WI38 (cell line): ENCODE measurements around the gene FZD1.

Experiments used
- H3K4me3 ChIP-seq: 2 replicates; pipeline ENCODE4 v1.5.1; 2011; ENCODE audit warnings: low read depth, mild to moderate bottlenecking, control low read depth, low read length
- TF ChIP-seq, protein P1 (sequence below): IDR thresholded peaks from 2 replicates; pipeline ENCODE4 v1.5.1; 2012; ENCODE audit warnings: low read depth, mild to moderate bottlenecking, control low read depth, low read length

Gene FZD1

DNA sequence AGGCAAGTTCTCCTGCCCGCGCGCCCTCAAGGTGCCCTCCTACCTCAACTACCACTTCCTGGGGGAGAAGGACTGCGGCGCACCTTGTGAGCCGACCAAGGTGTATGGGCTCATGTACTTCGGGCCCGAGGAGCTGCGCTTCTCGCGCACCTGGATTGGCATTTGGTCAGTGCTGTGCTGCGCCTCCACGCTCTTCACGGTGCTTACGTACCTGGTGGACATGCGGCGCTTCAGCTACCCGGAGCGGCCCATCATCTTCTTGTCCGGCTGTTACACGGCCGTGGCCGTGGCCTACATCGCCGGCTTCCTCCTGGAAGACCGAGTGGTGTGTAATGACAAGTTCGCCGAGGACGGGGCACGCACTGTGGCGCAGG lies 1.4 kb downstream of the FZD1 start:
- TF ChIP-seq, protein P1, sequence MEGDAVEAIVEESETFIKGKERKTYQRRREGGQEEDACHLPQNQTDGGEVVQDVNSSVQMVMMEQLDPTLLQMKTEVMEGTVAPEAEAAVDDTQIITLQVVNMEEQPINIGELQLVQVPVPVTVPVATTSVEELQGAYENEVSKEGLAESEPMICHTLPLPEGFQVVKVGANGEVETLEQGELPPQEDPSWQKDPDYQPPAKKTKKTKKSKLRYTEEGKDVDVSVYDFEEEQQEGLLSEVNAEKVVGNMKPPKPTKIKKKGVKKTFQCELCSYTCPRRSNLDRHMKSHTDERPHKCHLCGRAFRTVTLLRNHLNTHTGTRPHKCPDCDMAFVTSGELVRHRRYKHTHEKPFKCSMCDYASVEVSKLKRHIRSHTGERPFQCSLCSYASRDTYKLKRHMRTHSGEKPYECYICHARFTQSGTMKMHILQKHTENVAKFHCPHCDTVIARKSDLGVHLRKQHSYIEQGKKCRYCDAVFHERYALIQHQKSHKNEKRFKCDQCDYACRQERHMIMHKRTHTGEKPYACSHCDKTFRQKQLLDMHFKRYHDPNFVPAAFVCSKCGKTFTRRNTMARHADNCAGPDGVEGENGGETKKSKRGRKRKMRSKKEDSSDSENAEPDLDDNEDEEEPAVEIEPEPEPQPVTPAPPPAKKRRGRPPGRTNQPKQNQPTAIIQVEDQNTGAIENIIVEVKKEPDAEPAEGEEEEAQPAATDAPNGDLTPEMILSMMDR = no peak
- H3K4me3 ChIP-seq = peak overlapping the region; percentile 73

DNA sequence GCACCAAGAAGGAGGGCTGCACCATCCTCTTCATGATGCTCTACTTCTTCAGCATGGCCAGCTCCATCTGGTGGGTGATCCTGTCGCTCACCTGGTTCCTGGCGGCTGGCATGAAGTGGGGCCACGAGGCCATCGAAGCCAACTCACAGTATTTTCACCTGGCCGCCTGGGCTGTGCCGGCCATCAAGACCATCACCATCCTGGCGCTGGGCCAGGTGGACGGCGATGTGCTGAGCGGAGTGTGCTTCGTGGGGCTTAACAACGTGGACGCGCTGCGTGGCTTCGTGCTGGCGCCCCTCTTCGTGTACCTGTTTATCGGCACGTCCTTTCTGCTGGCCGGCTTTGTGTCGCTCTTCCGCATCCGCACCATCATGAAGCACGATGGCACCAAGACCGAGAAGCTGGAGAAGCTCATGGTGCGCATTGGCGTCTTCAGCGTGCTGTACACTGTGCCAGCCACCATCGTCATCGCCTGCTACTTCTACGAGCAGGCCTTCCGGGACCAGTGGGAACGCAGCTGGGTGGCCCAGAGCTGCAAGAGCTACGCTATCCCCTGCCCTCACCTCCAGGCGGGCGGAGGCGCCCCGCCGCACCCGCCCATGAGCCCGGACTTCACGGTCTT lies 1.9 kb downstream of the FZD1 start:
- peak overlapping the region; percentile 73 for H3K4me3 ChIP-seq
- TF ChIP-seq, protein P1 = no peak

DNA sequence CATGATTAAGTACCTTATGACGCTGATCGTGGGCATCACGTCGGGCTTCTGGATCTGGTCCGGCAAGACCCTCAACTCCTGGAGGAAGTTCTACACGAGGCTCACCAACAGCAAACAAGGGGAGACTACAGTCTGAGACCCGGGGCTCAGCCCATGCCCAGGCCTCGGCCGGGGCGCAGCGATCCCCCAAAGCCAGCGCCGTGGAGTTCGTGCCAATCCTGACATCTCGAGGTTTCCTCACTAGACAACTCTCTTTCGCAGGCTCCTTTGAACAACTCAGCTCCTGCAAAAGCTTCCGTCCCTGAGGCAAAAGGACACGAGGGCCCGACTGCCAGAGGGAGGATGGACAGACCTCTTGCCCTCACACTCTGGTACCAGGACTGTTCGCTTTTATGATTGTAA lies 2.5 kb downstream of the FZD1 start:
- TF ChIP-seq, protein P1 = no peak
- H3K4me3 ChIP-seq = peak overlapping the region; percentile 73

DNA sequence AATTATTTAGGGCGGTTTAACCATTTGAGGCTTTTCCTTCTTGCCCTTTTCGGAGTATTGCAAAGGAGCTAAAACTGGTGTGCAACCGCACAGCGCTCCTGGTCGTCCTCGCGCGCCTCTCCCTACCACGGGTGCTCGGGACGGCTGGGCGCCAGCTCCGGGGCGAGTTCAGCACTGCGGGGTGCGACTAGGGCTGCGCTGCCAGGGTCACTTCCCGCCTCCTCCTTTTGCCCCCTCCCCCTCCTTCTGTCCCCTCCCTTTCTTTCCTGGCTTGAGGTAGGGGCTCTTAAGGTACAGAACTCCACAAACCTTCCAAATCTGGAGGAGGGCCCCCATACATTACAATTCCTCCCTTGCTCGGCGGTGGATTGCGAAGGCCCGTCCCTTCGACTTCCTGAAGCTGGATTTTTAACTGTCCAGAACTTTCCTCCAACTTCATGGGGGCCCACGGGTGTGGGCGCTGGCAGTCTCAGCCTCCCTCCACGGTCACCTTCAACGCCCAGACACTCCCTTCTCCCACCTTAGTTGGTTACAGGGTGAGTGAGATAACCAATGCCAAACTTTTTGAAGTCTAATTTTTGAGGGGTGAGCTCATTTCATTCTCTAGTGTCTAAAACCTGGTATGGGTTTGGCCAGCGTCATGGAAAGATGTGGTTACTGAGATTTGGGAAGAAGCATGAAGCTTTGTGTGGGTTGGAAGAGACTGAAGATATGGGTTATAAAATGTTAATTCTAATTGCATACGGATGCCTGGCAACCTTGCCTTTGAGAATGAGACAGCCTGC lies 3.1 kb downstream of the FZD1 start:
- TF ChIP-seq, protein P1 = no peak
- H3K4me3 ChIP-seq = peak overlapping the region; percentile 73

DNA sequence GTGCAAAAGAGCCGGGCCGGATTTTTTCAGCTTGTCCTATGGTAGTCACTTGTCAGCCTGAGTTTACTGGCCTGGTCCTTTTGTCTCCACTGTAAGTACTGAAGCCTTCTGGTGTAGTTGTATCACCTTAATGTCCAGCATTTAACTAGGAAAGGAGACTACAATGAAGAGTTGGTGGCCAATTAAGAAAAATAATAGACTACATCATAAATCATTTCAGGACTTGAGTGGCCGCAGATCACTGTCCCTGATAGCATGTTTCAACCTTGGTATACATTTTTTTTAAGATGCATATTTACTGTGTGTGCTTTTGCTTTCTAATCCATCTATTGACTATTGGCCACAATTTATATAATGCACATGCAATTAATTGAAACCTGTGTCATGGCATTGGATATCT lies 6.1 kb downstream of the FZD1 start:
- H3K4me3 ChIP-seq = no peak overlapping the region
- TF ChIP-seq, protein P1 = no peak

DNA sequence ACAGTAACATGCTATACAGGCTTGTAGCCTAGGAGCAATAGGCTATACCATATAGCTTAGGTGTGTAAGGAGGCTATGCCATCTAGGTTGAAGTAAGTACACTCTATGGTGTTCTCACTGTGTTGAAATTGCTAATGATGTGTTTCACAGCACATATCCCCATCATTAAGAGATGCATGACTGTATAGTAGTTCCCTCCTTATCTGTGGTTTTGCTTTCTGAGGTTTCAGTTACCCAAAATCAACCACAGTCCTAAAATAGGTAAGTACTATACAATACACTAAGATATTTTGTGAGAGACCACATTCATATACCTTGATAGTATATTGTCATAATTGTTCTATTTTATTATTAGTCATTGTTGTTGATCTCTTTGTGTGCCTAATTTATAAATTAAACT lies 12.7 kb downstream of the FZD1 start:
- TF ChIP-seq, protein P1 = no peak

DNA sequence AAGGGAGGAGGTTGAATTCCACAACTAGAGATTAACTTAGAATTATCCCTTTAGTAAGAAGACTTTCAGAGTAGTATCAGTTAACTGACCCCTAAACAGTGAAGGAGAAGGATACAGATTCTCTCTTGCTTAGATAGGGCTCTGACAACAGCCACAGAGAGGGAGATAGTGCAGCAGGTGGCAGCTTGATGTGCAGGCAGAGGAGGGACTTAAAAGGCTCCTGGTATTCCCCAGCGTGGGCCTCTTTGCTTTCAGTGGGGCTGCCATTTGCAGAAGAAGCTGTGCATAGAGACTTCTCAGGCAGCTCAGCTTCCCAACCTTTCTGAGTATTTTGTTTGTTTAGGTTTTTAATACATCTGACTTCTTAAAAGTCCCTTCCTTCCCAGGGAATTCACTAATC lies 16.0 kb downstream of the FZD1 start:
- TF ChIP-seq, protein P1 = no peak

More for the DNA sequence above, 12.7 kb downstream of the FZD1 start:
- no peak overlapping the region for H3K4me3 ChIP-seq

More for the DNA sequence above, 16.0 kb downstream of the FZD1 start:
- H3K4me3 ChIP-seq = no peak overlapping the region
